Measurements from ENCODE around the gene ASTN2. TPM values are rescaled to one million over a fixed set of nuclear protein-coding genes. Genes with fewer than 3 reads are reported as not detected.

Gene ASTN2
- total and polyA plus RNA-seq, 10 donors = 0.87 to 6.1 (median 3.7) TPM

GRCh38 chr9:116998305-116998704, 416.6 kb downstream of the ASTN2 start:
- H3K27me3 ChIP-seq (replicated peaks in 1 of 7) = no peaks in the 10 kb centered on the region
- H3K27ac ChIP-seq = no peak overlapping the region
- no peaks in the 10 kb centered on the region for H3K9me3 ChIP-seq
- no peaks in the 10 kb centered on the region for H3K4me1 ChIP-seq
- H3K36me3 ChIP-seq = no peaks in the 10 kb centered on the region
- TF ChIP-seq POLR2AphosphoS5 (IDR thresholded peaks at IDR 0.05) (no peak), POLR2A (IDR thresholded peaks at IDR 0.05) (no peak), CTCF (IDR thresholded peaks at IDR 0.05 in 8 of 11, conservative IDR thresholded peaks at IDR 0.05 in 3 of 11) (no peak)
- H3K4me3 ChIP-seq = no peak overlapping the region
- no peak for DNase-seq
- intact Hi-C loops (cut with DNase I; ENCODE audit: low total_unique reads) = no loop called here

- Histone ChIP-seq H3K4me3 (no peak overlapping the region), H3K27me3 (replicated peaks in 1 of 7) (no peaks in the 10 kb centered on the region), H3K27ac (no peak overlapping the region), H3K9me3 (no peaks in the 10 kb centered on the region), H3K36me3 (no peaks in the 10 kb centered on the region), H3K4me1 (peaks cover 0 to 5% (median 0%) of the 10 kb centered on the region in 6 donors)
- WGBS, 5 donors = 8 to 34% (median 23%) methylated on average over 2 of the region's 2 CpGs
- intact Hi-C loops (cut with DNase I; ENCODE audit: low total_unique reads) = no loop called here
- no peak for DNase-seq
- no peak for TF ChIP-seq POLR2AphosphoS5 (IDR thresholded peaks at IDR 0.05)
Observed at GRCh38 chr9:116992865-116993264, 422.0 kb downstream of the ASTN2 start.

- intact Hi-C loops (cut with DNase I; ENCODE audit: low total_unique reads) = no loop called here
- no peak for TF ChIP-seq POLR2A (IDR thresholded peaks at IDR 0.05)
- no peak for TF ChIP-seq POLR2AphosphoS5 (IDR thresholded peaks at IDR 0.05)
- DNase-seq = no peak
- no peak overlapping the region for H3K4me3 ChIP-seq
- no peak overlapping the region for H3K27ac ChIP-seq
- H3K36me3 ChIP-seq = no peaks in the 10 kb centered on the region
- 87 to 94% (median 93%) methylated on average over 2 of the region's 2 CpGs for WGBS, 5 donors
- no peaks in the 10 kb centered on the region for H3K27me3 ChIP-seq (replicated peaks in 1 of 7)
- no peaks in the 10 kb centered on the region for H3K9me3 ChIP-seq
- H3K4me1 ChIP-seq = peaks cover 0 to 16% (median under 1%) of the 10 kb centered on the region in 6 donors
Observed at GRCh38 chr9:116991051-116991450, 423.8 kb downstream of the ASTN2 start.

GRCh38 chr9:116990592-116990991, 424.3 kb downstream of the ASTN2 start:
- no peaks in the 10 kb centered on the region for H3K9me3 ChIP-seq
- no peak overlapping the region for H3K27ac ChIP-seq
- intact Hi-C loops (cut with DNase I; ENCODE audit: low total_unique reads) = no loop called here
- no peaks in the 10 kb centered on the region for H3K27me3 ChIP-seq (replicated peaks in 1 of 7)
- peaks cover 0 to 21% (median 3%) of the 10 kb centered on the region in 6 donors for H3K4me1 ChIP-seq
- DNase-seq = no peak
- no peaks in the 10 kb centered on the region for H3K36me3 ChIP-seq
- no peak overlapping the region for H3K4me3 ChIP-seq
- no peak for TF ChIP-seq CTCF (IDR thresholded peaks at IDR 0.05 in 8 of 11, conservative IDR thresholded peaks at IDR 0.05 in 3 of 11)
- no peak for TF ChIP-seq POLR2AphosphoS5 (IDR thresholded peaks at IDR 0.05)
- TF ChIP-seq POLR2A (IDR thresholded peaks at IDR 0.05) = no peak
- WGBS, 5 donors = 38 to 74% (median 73%) methylated on average over 1 of the region's 1 CpG

GRCh38 chr9:116987721-116988485, 427.0 kb downstream of the ASTN2 start:
- Histone ChIP-seq H3K27ac (no peak overlapping the region), H3K27me3 (replicated peaks in 1 of 7) (no peaks in the 10 kb centered on the region), H3K4me1 (peaks cover 0 to 26% (median 4%) of the 10 kb centered on the region in 6 donors), H3K4me3 (no peak overlapping the region), H3K9me3 (no peaks in the 10 kb centered on the region), H3K36me3 (no peaks in the 10 kb centered on the region)
- TF ChIP-seq POLR2A (IDR thresholded peaks at IDR 0.05) = no peak
- TF ChIP-seq CTCF (IDR thresholded peaks at IDR 0.05 in 8 of 11, conservative IDR thresholded peaks at IDR 0.05 in 3 of 11) = no peak
- no peak for TF ChIP-seq POLR2AphosphoS5 (IDR thresholded peaks at IDR 0.05)
- WGBS, 5 donors = 31 to 73% (median 59%) methylated on average over 5 of the region's 5 CpGs
- intact Hi-C loops (cut with DNase I; ENCODE audit: low total_unique reads) = no loop called here
- DNase-seq = no peak

Data from spleen (tissue), 11 donors.